ENCODE data around the gene SNRK. TPM values are rescaled to one million over a fixed set of nuclear protein-coding genes. Genes with fewer than 3 reads are reported as not detected.

SNRK gene
- total RNA-seq, 1 donor from 2014 or later: 13.3 TPM

DNA sequence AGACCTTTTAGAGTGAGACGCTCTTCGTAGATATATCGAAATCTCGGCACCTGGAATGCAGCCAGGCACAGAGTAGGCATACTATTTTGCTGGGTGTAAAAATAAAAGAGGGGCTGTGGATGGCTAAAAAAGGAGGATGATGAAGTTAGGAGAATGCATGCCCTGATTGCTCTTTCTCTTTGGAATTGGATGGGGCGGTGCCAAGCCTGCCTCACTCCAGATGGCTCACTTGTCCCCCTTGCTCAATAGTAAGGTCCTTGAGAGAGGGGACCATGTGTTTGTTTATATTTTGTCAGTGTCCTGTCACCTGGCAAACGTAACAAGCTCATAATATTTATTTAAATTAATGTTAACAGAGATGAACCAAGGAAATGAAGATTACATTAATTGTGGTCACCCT lies 33.0 kb downstream of the SNRK start:
- Histone ChIP-seq H3K9me3 (ENCODE audit: insufficient read depth, low read depth, low read length) (no peaks in the 10 kb centered on the region), H3K4me1 (ENCODE audit: insufficient read depth, low read length) (peaks cover 4% of the 10 kb centered on the region), H3K36me3 (ENCODE audit: insufficient read depth, low read length) (no peaks in the 10 kb centered on the region), H3K27ac (ENCODE audit: low read depth, low read length) (no peak overlapping the region), H2AFZ (ENCODE audit: low read depth, low read length) (no peak overlapping the region), H3K27me3 (ENCODE audit: insufficient read depth, low read length) (no peaks in the 10 kb centered on the region), H3K9ac (ENCODE audit: low read length) (no peak overlapping the region), H4K20me1 (ENCODE audit: insufficient read depth, low read length) (peaks cover 18% of the 10 kb centered on the region), H3K79me2 (ENCODE audit: insufficient read depth, low read length) (peaks cover 21% of the 10 kb centered on the region), H3K4me2 (ENCODE audit: low read length) (no peak overlapping the region), H3K4me3 (ENCODE audit: insufficient read depth, low read depth, low read length) (no peak overlapping the region)
- TF ChIP-seq, protein P1, sequence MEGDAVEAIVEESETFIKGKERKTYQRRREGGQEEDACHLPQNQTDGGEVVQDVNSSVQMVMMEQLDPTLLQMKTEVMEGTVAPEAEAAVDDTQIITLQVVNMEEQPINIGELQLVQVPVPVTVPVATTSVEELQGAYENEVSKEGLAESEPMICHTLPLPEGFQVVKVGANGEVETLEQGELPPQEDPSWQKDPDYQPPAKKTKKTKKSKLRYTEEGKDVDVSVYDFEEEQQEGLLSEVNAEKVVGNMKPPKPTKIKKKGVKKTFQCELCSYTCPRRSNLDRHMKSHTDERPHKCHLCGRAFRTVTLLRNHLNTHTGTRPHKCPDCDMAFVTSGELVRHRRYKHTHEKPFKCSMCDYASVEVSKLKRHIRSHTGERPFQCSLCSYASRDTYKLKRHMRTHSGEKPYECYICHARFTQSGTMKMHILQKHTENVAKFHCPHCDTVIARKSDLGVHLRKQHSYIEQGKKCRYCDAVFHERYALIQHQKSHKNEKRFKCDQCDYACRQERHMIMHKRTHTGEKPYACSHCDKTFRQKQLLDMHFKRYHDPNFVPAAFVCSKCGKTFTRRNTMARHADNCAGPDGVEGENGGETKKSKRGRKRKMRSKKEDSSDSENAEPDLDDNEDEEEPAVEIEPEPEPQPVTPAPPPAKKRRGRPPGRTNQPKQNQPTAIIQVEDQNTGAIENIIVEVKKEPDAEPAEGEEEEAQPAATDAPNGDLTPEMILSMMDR (IDR thresholded peaks at IDR 0.05; ENCODE audit: insufficient read depth, low read depth, low read length): no peak
- TF ChIP-seq EZH2 (IDR thresholded peaks at IDR 0.05; ENCODE audit: insufficient read depth, low read length): no peak
- peaks cover 6% of the 10 kb centered on the region for H3K36me3 Mint-ChIP-seq (ENCODE audit: low read depth, unreplicated experiment)
- no peak overlapping the region for H3K27ac Mint-ChIP-seq (ENCODE audit: unreplicated experiment)
- no peak for FAIRE-seq
- no peaks in the 10 kb centered on the region for H3K9me3 Mint-ChIP-seq (ENCODE audit: unreplicated experiment)
- no peak overlapping the region for H3K4me3 Mint-ChIP-seq (ENCODE audit: unreplicated experiment)
- no peak for DNase-seq (ENCODE audit: low read depth)
- peaks cover 16% of the 10 kb centered on the region for H3K4me1 Mint-ChIP-seq (ENCODE audit: low read depth, unreplicated experiment)
- H3K27me3 Mint-ChIP-seq (ENCODE audit: low read depth, unreplicated experiment): no peaks in the 10 kb centered on the region

DNA sequence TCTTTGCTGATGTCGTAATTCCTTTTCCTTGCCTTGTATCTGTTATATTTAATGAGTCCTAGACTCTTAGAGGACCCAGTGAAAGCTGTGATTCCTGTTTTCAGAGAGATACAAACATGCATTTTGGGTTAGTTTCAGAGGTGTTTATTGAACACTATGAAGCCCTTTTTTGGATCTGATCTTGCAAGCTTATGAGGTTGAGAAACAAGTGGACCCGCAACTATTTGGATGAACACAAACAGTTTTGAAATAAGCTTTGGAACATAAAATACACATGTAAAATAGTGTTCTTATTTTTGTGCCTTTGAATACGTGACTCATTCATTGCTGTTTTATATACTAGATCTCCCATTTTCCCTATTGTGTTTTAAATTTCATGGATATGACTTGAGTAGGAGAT lies 33.5 kb downstream of the SNRK start:
- Mint-ChIP-seq H3K27ac (ENCODE audit: unreplicated experiment) (no peak overlapping the region), H3K4me1 (ENCODE audit: low read depth, unreplicated experiment) (peaks cover 16% of the 10 kb centered on the region), H3K9me3 (ENCODE audit: unreplicated experiment) (no peaks in the 10 kb centered on the region), H3K4me3 (ENCODE audit: unreplicated experiment) (no peak overlapping the region), H3K36me3 (ENCODE audit: low read depth, unreplicated experiment) (peaks cover 6% of the 10 kb centered on the region), H3K27me3 (ENCODE audit: low read depth, unreplicated experiment) (no peaks in the 10 kb centered on the region)
- Histone ChIP-seq H4K20me1 (ENCODE audit: insufficient read depth, low read length) (peaks cover 18% of the 10 kb centered on the region), H3K27me3 (ENCODE audit: insufficient read depth, low read length) (no peaks in the 10 kb centered on the region), H3K4me3 (ENCODE audit: insufficient read depth, low read depth, low read length) (no peak overlapping the region), H3K4me1 (ENCODE audit: insufficient read depth, low read length) (peaks cover 4% of the 10 kb centered on the region), H3K36me3 (ENCODE audit: insufficient read depth, low read length) (no peaks in the 10 kb centered on the region), H2AFZ (ENCODE audit: low read depth, low read length) (no peak overlapping the region), H3K27ac (ENCODE audit: low read depth, low read length) (no peak overlapping the region), H3K79me2 (ENCODE audit: insufficient read depth, low read length) (peaks cover 21% of the 10 kb centered on the region), H3K4me2 (ENCODE audit: low read length) (no peak overlapping the region), H3K9ac (ENCODE audit: low read length) (no peak overlapping the region), H3K9me3 (ENCODE audit: insufficient read depth, low read depth, low read length) (no peaks in the 10 kb centered on the region)
- no peak for DNase-seq (ENCODE audit: low read depth)
- TF ChIP-seq, protein P1 (IDR thresholded peaks at IDR 0.05; ENCODE audit: insufficient read depth, low read depth, low read length): no peak
- TF ChIP-seq EZH2 (IDR thresholded peaks at IDR 0.05; ENCODE audit: insufficient read depth, low read length): no peak
- no peak for FAIRE-seq

DNA sequence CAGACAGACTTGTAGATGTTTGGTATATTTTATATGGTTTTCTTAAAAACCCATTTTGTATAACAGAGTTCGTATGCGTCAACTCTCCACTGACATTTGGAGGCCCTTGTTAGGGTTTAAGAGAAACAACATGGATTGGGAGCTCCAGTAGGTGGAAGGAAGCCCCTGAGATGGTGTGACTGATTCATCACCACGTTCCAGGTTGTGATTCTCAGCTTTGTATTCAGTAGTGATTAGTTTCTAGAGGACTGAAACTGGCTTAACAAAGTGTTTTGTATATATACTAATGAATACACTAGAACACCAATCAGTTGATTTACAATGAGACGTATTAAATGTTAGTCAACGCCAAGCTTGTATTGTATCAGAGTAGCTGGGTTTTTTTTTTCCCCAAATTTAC lies 33.9 kb downstream of the SNRK start:
- FAIRE-seq: no peak
- Histone ChIP-seq H2AFZ (ENCODE audit: low read depth, low read length) (no peak overlapping the region), H4K20me1 (ENCODE audit: insufficient read depth, low read length) (peaks cover 18% of the 10 kb centered on the region), H3K36me3 (ENCODE audit: insufficient read depth, low read length) (no peaks in the 10 kb centered on the region), H3K27ac (ENCODE audit: low read depth, low read length) (no peak overlapping the region), H3K9ac (ENCODE audit: low read length) (no peak overlapping the region), H3K4me1 (ENCODE audit: insufficient read depth, low read length) (peaks cover 4% of the 10 kb centered on the region), H3K9me3 (ENCODE audit: insufficient read depth, low read depth, low read length) (no peaks in the 10 kb centered on the region), H3K27me3 (ENCODE audit: insufficient read depth, low read length) (no peaks in the 10 kb centered on the region), H3K4me3 (ENCODE audit: insufficient read depth, low read depth, low read length) (no peak overlapping the region), H3K4me2 (ENCODE audit: low read length) (no peak overlapping the region), H3K79me2 (ENCODE audit: insufficient read depth, low read length) (peaks cover 21% of the 10 kb centered on the region)
- no peak overlapping the region for H3K27ac Mint-ChIP-seq (ENCODE audit: unreplicated experiment)
- no peaks in the 10 kb centered on the region for H3K27me3 Mint-ChIP-seq (ENCODE audit: low read depth, unreplicated experiment)
- no peaks in the 10 kb centered on the region for H3K9me3 Mint-ChIP-seq (ENCODE audit: unreplicated experiment)
- H3K36me3 Mint-ChIP-seq (ENCODE audit: low read depth, unreplicated experiment): peaks cover 4% of the 10 kb centered on the region
- no peak for DNase-seq (ENCODE audit: low read depth)
- H3K4me1 Mint-ChIP-seq (ENCODE audit: low read depth, unreplicated experiment): peaks cover 16% of the 10 kb centered on the region
- TF ChIP-seq EZH2 (IDR thresholded peaks at IDR 0.05; ENCODE audit: insufficient read depth, low read length): no peak
- TF ChIP-seq, protein P1 (IDR thresholded peaks at IDR 0.05; ENCODE audit: insufficient read depth, low read depth, low read length): no peak
- H3K4me3 Mint-ChIP-seq (ENCODE audit: unreplicated experiment): no peak overlapping the region
